ENCODE data around the gene DOK3. TPM values are rescaled to one million over a fixed set of nuclear protein-coding genes. Genes with fewer than 3 reads are reported as not detected.

DOK3 gene
- total RNA-seq, 1 donor from 2014 or later = 4.3 TPM

GRCh38 chr5:177455661-177456590 lies 53.7 kb downstream of the DOK3 start:
- intact Hi-C loops (cut with micrococcal nuclease) = loop anchor here (1.0 to 5.0 kb wide), 8 partner anchors 41 to 342 kb away; partner anchors contain the start of genes FAM193B, NSD1 and PDLIM7

GRCh38 chr5:177455036-177455660 lies 54.5 kb downstream of the DOK3 start:
- intact Hi-C loops (cut with micrococcal nuclease) = loop anchor here (1.0 to 5.0 kb wide), 2 partner anchors 143 to 323 kb away; partner anchors contain the start of gene NSD1

- intact Hi-C loops (cut with micrococcal nuclease) = loop anchor here (1.0 to 5.0 kb wide), 4 partner anchors 8 to 322 kb away; partner anchors contain the start of genes GRK6, NSD1 and PRR7
Measured at GRCh38 chr5:177454397-177455035, 55.1 kb downstream of the DOK3 start.

GRCh38 chr5:177453852-177454396 lies 55.7 kb downstream of the DOK3 start:
- intact Hi-C loops (cut with micrococcal nuclease) = loop anchor here (1.0 kb wide), 2 partner anchors 8 to 28 kb away; partner anchors contain the start of genes GRK6 and PRR7

- intact Hi-C loops (cut with micrococcal nuclease) = no loop called here
Measured at GRCh38 chr5:177452688-177453638, 56.7 kb downstream of the DOK3 start.

Other genes with a start within 250 kb of the DOK3 start
- gene RAB24, start 206.1 kb downstream of the DOK3 start, total RNA-seq = 42.2 and 42.3 TPM in 2 replicates
- 187 and 190 TPM in 2 replicates for gene PRELID1, start 206.0 kb downstream of the DOK3 start, total RNA-seq
- gene MXD3, start 197.9 kb downstream of the DOK3 start, total RNA-seq = 32.5 and 36.1 TPM in 2 replicates
- 151 and 157 TPM in 2 replicates for gene LMAN2, start 158.2 kb downstream of the DOK3 start, total RNA-seq
- gene RGS14, start 151.9 kb downstream of the DOK3 start, total RNA-seq = 90.9 and 95.3 TPM in 2 replicates
- 0.32 TPM in 1 of 2 replicates, not detected in the other for gene SLC34A1, start 125.4 kb downstream of the DOK3 start, total RNA-seq
- gene PFN3, start 109.2 kb downstream of the DOK3 start, total RNA-seq = not detected in 2 replicates
- 0.22 TPM in 1 of 2 replicates, not detected in the other for gene F12, start 100.3 kb downstream of the DOK3 start, total RNA-seq
- 137 TPM in 2 replicates for gene GRK6, start 83.2 kb downstream of the DOK3 start, total RNA-seq
- 3.0 and 3.4 TPM in 2 replicates for gene PRR7, start 63.0 kb downstream of the DOK3 start, total RNA-seq
- gene DBN1, start 36.2 kb downstream of the DOK3 start, total RNA-seq = 6.0 and 8.7 TPM in 2 replicates
- 34.8 and 35.7 TPM in 2 replicates for gene PDLIM7, start 12.2 kb downstream of the DOK3 start, total RNA-seq
- gene DDX41, start 7.1 kb upstream of the DOK3 start, total RNA-seq = 106 and 126 TPM in 2 replicates
- gene FAM193B, start 44.7 kb upstream of the DOK3 start, total RNA-seq = 87.8 and 93.8 TPM in 2 replicates
- 171 and 176 TPM in 2 replicates for gene TMED9, start 82.4 kb upstream of the DOK3 start, total RNA-seq
- 21.8 and 24.7 TPM in 2 replicates for gene B4GALT7, start 90.3 kb upstream of the DOK3 start, total RNA-seq

Measured in T-helper 1 cell treated with Interleukin-12 subunit alpha and Interleukin-12 subunit beta and Interleukin-4 antibody, amounts not matched to agents 30 ng/mL and 1 ng/mL, for 36 hours (primary cell).